HG03460 (cell line): ENCODE measurements around the gene RARS1.
"Not testable (repeated sequence)": the region's sequence is repeated elsewhere in the genome, so short reads cannot be mapped to it uniquely, and the experiment has no call there.

Source experiments
- ATAC-seq: cut with Tn5 transposase; IDR thresholded peaks from one replicate; pipeline ENCODE4 v1.9.1; 2021; ENCODE audit not compliant: unreplicated experiment

Gene RARS1

DNA sequence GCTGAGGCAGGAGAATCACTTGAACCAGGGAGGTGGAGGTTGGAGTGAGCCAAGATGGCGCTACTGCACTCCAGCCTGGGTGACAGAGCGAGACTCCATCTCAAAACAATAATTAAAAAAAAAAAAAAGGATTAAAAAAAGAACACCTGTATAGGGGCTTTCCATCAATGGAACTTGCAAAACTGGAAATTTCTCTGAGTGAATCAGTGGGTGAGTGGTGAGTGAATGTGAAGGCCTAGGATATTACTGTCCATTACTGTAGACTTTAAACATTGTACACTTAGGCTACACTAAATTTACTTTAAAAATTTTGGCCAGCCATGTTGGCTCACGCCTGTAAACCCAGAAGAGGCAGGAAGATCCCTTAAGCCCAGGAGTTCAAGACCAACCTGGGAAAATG lies 5.7 kb upstream of the RARS1 start:
- no peak for ATAC-seq

DNA sequence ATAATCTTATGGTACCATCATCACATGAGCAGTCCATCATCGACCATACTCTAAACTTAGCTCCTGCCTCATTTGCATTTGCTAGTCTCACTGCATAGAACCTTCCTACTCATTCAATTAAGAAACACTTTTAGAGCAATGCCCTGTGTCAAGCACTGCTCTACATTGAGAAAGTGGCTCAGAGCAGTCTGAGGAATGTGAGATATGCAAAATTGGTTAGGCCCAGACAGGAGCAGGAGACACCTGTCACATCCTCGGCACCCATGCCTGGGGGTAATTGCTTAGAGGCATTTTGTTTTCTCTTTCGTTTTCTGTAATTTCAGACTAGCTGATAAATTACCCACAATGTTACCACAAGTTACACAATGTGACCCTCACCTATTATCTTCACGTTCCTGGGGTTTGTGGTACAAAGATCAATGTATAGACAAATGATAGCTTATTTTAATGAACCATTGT lies 4.9 kb upstream of the RARS1 start:
- ATAC-seq = peak; percentile 90

DNA sequence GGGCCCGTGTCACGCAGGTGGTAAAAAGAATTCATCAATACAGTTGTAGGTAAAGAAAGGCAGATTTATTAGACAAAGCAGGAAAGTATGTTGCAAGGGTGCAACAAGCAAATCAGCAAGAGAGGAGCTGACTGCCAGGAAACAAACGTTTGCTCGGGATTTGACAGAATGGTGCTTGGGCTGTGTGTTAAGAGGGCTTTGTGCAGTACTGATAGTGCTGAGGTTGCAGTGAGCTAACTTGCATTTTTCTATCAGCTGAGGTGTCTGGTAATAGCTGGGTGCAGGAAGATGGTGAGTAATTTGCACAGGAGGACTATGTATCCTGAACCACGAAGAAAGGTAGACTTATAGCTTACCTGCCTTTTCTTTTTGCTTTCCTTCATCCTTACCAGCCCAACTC lies 3.9 kb upstream of the RARS1 start:
- ATAC-seq = no peak

DNA sequence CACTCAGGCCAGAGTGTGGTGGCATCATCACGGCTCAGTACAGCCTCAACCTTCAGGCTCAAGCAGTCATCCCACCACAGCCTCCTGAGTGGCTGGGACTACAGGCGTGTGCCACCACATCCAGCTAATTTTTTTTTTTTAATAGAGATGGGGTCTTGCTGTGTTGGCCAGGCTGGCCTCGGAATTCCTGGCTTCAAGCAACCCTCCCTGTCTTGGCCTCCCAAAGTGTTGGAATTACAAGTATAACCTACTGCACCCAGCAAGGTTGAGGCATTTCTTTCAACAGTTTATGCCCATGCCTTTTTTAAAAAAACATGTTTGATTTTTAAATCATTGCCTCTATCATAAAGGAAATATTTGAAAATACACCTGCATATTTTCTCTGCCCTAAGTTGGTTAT lies 2.8 kb downstream of the RARS1 start:
- ATAC-seq = no peak

DNA sequence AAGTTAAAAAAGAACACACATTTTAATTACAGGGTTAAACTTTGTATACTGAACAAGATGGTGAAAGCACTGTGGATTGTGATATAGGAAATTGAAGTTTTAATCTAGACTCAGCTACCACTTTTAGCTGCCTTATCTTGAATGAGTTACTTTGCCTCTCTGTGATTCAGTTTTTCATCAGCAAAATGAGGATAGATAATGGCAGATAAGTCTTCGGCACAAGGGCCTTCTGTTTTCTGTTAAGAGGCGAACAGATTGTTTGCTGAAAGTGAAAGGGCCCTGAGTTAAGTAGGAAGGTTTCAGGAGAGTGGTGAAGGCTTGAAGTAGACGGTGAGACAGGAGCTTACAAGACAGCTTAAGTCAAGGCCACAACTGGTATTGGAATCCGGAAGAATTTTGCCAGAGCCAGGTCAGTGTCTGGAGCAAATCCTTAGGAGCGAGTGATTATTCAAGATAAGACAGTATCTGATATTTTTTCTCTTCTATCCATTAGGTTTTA lies 7.8 kb downstream of the RARS1 start:
- ATAC-seq = no peak

DNA sequence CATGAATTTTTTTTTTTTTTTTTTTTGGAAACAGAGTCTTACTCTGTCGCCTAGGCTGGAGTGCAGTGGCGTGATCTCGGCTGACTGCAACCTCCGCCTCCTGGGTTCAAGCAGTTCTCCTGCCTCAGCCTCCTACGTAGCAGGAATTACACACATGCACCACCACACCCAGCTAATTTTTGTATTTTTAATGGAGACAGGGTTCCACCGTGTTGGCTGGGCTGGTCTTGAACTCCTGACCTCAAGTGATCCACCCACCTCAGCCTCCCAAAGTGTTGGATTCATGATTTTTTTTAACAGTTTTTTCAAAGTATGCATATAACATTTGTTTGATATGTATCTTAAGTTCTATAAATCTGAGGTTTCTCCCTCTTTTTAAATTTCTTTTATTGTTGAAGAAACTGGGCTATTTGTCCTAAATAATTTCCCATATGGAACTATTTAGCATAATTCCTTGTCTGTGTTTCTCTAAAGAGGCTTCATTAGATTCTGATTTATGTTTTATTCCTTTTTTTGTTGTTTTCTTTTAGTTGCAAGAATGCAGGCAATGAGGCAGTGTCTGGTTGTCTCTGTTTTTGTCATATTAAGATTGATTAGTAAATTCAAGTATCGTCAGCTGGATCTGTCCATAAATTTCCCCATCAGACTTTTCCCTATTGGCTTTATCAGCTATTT lies 16.4 kb downstream of the RARS1 start:
- ATAC-seq = no peak

DNA sequence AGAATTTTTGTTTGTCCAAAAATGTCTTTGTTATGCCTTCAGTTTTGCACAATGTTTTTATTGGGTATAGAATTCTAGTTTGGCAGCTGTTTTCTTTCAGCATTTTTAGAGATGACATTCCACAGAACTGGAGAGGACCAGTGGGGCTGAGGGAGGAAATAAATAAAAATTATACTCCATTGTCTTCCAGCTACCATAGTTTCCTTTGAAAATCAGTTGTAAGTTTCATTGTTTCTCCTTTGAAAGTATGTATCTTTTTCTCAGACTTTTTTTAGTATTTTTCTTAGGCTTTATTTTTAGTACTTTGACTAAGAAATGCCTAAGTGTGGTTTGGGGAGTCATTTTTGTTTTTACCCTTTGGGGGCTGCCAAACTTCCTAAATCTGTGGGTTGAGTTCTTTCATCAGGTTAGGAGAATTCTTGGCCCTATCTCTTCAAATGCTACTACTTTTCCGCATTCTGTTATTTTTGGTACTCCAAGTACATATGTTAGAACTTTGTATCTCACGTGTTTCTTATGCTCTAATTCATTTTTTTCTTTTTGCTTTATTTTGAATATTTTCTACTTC lies 27.7 kb downstream of the RARS1 start:
- no peak for ATAC-seq

DNA sequence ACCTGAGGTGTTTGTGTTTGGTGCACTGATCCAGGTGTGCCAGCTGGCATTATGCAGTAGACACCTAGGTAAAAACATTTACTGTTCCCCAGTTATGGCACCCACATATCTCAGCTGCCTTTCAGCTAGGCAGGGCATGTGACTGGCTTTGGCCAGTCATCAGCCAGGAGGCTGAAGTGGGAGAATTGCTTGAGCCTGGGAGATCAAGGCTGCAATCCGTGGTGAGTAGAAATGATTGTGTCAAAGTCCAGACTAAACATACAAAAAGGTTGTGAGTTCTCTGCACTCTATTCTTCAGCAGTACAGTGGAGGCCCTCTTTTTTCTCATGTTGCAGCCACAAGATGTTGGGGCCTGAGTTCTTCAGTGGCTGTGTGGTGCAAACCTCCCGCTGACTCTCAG lies 39.6 kb downstream of the RARS1 start:
- no peak for ATAC-seq

DNA sequence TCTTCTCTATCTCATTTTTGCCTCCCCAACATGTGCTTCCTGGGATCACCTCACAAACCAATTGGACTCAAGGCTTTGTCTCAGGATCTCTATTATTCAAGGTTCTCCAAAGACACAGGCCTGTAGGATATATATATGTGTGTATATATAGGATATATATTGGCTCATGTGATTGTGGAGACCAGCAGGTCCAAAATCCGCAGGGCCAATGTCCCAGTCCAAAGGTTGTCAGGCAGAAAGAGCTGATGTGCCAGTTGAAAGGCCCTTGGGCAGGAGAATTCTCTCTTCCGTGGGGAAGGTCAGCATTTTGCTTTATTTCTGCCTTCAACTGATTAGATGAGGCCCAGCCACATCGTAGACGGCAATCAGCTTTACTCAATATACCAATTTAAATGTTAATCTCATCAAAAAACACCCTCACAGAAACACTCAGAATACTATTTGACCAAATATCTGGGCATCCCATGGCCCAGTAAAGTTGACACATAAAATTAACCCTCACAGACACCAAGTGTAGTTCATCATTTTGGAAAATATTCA lies 41.6 kb downstream of the RARS1 start:
- no peak for ATAC-seq

DNA sequence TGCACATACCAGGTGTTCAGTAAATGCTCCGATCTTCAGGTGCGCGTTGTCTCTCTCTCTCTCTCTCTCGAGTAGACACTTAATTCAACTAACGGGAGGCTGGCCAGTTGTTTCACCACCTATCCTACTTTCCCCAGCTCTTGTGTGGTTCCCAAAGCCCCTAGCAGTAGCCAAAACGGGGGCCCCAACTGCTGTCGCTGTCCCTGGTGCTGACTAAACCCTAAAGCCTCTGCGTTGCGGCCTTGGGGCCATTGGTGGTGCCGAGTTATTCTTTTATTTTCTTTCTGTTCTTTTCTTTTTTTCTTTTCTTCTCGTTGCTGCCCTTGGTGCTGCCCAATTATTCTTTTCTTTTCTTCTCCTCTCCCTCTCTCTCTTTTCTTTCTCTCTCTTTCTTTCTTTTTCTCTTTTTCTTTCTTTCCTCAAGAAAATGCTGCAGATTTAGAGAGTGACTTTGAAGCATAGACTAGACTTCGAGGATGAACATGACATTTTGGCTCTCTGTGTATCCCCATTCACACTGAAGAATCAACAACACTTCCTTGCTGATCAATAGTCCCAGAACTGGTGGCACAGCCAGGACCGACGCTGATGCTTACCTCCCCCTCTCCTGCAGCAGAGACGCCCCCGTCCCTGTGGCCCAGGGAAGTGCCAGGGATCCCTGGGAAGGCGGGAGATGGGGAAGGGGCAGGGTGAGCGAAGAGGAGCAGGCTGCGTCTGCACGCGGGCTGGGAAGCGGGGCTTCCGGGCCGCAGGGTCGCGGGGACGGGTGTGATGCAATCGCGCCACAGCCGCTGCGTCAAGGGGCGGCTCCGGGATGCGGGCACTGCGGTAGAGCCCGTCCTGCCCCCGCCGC lies 42.5 kb downstream of the RARS1 start, which contains the start of gene FBLL1:
Gene FBLL1, plus strand, starts transcription at position 785 of the 853 bp plus-strand sequence. CDS start 200 bp downstream, outside the sequence.
- ATAC-seq = no peak

DNA sequence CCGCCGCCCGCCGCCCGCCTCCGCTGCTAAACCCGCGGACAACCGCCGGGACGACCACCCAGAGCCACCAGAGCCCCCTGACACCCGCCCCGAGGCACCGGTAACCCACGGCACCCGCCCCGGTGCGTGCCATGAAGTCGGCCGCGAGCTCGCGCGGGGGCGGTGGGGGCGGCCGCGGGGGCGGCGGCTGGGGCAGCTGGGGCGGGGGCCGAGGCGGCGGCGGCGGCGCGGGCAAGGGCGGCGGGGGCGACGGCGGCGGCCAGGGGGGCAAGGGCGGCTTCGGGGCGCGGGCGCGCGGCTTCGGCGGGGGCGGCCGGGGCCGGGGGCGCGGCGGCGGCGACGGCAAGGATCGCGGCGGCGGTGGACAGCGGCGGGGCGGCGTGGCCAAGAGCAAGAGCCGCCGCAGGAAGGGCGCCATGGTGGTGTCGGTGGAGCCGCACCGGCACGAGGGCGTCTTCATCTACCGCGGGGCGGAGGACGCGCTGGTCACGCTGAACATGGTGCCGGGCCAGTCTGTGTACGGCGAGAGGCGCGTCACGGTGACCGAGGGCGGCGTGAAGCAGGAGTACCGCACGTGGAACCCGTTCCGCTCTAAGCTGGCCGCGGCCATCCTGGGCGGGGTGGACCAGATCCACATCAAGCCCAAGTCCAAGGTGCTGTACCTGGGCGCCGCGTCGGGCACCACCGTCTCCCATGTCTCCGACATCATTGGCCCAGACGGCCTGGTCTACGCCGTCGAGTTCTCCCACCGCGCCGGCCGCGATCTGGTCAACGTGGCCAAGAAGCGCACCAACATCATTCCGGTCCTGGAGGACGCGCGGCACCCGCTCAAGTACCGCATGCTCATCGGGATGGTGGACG lies 43.3 kb downstream of the RARS1 start:
- no peak for ATAC-seq

DNA sequence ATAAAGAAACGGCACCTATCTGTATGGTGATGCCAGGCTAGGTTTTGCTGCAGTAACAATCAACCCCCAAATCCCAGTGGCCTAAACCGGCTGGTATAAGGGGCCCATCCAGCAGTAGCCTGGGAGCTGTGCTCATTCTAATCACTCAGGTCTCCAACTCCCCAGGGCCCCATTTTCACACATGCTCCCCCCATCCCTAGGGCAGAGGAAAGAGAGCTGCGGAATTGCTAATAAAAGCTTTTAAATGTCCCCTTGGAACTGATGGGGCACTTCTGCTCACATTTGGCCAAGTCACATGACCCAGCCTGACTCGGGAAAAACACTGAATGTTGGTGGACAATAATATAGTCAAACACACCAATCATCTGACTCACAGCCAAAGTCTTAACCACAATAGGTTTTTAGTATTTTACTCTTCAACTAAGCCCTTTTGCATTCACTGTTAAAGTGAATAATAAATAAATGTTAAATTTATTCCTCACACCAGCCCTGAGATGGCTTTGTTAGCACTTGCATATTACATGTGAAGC lies 44.4 kb downstream of the RARS1 start:
- ATAC-seq = no peak

DNA sequence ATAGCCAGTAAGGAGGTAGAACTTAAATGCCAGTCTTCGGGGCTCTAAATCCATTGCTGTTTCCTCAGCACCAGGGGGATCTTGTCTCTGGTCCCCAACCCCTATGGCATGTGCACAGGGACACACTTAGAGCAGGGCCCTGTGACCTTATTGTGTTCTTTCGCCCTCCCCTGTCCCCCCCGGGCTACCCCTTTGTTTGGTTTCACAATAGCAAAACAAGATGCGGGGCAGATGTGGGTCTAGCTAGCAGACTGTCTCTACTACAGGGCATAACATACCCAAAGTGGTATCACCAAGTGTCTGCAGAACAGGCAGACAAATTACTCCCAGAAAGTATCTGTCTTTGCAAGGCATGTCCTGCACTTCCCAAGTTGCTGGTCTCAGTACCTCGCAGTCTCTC lies 44.9 kb downstream of the RARS1 start:
- no peak for ATAC-seq

DNA sequence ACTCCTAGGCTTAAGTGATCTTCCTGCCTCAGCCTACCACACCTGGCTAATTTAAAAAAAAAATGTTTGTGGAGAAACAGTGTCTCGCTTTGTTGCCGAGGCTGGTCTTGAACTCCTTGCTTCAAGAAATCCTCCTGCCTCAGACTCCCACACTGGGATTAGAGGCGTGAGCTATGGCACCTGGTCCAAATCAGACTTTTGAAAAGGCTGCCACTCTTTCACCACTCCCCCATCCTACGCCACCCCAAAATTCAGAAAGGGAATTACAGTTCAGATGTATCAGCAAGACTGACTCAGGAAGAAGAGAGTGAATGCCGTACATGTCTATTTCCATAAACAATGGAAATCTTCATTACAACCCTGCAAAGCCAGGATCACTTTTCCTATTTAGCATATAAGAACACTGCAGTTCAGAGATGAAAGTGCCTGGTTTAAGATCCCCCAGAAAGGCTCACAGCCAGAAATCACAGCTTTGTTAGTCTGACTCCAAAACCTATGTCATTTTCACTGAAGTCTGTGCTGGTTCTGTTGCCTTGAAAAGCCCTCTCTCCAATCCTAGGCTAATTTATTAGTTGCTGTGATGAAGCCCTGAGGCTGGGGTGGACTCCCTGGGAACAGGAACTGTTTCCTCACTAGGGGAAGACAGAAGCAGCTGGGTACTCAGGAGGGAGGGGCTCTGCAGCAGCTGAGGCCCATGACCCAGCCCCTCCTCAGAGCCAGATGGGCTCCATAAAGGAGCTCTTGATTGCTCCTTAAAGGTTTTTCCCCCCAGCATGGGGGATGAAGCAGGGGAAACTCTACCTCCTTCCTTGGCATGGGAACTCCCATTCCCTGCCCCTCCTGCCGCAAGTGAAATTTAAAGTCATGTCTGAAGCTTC lies 46.0 kb downstream of the RARS1 start:
- ATAC-seq = no peak

DNA sequence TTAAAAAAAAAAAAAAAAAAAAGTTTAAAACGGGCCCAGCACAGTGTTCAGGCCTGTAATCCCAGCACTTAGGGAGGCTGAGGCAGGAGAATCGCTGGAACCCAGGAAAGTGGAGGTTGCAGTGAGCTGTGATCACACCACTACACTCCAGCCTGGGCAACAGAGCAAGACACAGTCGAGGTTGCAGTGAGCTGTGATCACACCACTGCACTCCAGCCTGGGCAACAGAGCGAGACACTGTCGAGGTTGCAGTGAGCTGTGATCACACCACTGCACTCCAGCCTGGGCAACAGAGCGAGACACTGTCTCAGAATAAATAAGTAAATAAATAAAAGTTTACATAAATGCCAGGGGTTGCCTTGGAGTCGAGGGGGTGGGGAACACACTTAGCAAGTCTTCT lies 48.1 kb downstream of the RARS1 start:
- not testable (repeated sequence) for ATAC-seq

DNA sequence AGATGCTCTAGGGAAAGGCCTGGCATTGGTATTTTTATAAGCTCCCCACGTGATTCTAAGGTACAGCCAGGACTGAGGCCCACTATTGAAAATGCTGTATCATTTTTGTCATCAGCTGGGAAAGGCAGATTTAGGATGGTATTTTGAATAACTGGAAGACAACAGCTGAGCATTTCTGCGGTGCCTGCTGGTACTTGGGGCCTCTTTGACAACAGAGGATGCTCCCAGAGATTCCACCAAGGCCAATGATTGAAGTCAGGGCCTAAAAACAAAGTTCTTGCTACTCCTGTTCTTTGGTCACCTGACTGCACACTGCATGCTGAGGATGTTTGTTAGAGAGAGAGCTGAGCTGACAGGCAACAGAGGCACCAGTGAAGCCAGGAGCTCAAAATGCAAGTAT lies 50.9 kb downstream of the RARS1 start:
- ATAC-seq = no peak

DNA sequence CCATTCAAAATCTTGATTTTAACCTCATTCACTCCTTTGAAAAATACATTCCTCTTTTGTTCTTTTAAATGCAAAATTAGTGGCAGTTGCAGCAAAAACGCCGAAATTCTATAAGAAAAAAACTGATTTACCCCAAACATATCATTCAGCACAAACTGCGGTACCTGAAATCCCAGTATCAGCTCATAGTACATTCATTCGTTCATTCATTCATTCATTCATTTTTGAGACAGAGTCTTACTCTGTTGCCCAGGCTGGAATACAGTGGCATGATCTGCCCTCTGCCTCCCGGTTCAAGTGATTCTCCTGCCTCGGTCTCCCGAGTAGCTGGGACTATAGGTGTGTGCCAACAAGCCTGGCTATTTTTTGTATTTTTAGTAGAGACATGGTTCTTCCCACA lies 63.3 kb downstream of the RARS1 start:
- no peak for ATAC-seq

DNA sequence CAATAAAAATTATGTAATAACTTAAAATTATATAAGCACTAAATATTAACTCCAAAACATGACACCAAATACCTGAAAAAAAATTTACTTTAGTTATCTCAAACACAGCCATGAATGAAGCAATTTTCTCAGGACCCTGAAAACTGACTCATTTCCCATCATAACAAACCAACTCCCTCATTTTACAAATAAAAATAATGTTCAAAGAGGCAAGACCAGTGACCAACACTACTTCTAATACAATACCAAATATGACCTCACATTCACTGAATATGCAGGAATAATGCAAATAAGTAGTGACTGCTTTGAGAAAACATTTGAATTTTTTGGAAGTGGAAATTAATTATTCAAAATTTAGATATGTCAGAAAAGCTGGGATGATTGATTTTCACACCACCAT lies 64.4 kb downstream of the RARS1 start:
- no peak for ATAC-seq

DNA sequence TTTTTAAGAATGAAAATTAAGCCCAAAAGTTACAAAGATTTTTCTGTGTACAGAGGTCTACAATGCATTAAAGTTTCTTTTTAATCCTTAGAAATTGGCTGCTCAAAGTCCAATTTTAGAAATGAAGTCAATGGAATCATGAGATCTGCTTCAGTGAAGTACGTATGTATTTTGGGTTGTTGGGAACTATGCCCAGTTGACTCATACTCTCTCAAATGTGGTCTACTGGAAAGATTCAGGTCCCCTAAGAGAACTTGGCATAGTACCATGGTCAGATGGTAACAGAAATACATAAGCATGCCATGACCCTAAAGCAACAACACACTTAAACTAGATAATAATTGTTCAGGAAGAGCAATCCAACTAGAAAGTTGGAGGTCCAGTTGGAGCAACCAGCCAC lies 65.9 kb downstream of the RARS1 start:
- ATAC-seq = no peak
